NOMO-1 treated with DMSO at 0.1 percent for 48 hours (cell line): ENCODE measurements around the gene DNAJC12.
"Not testable (repeated sequence)": the region's sequence is repeated elsewhere in the genome, so short reads cannot be mapped to it uniquely, and the experiment has no call there.

ENCODE experiments used
- DNase-seq: peaks from one replicate; lab custom pipeline; 2025; ENCODE audit not compliant: unreplicated experiment; lab: John Stamatoyannopoulos, UW

The DNAJC12 gene

DNA sequence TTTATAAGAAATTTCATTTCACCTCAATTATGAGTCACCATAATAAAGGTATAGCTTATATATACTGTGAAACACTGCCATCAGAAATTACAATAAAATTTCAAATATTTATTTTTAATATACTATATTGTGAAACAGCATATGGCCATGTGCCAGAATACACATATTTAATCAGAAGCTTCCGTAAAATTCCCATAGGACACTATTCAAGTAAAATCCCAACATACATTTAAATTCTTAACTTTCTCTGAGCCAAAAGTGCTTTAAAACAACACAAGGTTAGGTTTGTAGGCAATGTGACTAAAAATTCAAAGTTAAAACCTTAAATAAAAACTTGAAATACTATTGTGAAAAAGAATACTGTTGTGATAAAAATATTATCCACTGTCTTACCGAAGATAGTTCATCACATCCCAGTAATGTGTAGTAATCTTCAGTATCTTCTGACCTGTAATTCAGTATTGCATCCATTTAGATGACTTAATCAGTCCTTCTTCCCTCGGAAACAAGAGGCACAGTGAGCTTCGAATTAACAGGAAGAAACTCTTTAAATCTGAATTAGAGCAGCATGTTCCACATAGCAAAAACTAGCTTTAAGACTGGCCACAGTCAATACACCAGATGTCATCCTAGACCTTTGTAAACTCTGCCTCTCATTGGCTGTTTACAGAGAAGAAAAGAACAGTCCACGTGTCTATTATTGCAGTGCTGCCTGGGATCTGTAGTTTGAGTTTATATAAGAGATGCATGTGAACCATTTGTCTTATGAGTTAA lies at the start of gene DNAJC12:
Gene DNAJC12 (minus strand): TSS at position 648 of the 774 bp plus-strand sequence. CDS start 177 bp downstream, at position 471.
- DNase-seq = peak; percentile 63

DNA sequence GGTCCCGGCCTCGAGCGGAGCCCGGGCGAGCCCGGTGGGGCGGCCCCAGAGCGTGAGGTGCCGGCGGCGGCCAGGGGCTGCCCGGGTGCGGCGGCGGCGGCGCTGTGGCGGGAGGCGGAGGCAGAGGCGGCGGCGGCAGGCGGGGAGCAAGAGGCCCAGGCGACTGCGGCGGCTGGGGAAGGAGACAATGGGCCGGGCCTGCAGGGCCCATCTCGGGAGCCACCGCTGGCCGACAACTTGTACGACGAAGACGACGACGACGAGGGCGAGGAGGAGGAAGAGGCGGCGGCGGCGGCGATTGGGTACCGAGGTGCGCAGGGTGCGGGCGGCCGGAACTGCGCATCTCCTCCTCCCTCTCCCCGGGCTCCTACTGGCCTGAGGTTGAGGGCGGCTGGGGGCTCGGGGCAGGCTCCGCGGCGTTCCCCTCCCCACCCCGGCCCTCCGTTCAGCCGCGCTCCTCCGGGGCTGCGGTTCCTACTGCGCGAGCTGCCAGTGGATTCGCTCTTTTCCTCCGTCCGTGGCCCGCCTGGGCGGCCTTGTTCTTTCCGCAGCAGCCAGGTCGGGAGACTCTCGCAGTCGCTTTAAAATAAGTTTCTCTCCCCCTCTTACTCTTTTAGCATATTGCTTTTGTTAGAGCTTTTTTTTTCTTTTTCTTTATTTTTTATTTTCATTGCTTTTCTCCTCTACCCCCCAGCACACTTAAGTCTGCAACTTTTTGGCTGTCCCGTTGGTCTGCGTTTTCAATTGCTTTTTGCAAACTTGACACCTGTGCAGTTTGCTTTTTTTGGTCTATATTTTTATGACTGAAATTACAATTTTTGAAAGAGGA lies 47.1 kb upstream of the DNAJC12 start:
- peak; percentile 71 for DNase-seq

DNA sequence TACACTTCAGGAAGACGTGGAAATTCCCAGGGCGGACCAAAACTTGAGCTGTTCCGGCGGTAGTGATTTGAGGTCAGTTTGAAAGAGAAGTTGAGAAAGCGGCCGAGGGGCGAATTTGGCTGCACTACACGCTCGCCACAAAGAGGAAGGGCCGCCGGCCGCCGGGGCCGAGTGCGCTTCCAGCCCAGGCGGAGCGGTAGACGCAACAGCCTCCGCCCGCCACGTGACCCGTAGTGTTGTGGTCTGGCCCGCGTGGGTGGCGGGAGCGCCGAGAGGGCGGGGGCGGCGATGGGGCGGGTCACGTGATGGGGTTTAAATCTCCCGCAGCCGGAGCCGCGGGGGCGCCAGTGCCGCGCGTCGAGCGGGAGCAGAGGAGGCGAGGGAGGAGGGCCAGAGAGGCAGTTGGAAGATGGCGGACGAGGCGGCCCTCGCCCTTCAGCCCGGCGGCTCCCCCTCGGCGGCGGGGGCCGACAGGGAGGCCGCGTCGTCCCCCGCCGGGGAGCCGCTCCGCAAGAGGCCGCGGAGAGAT lies 46.4 kb upstream of the DNAJC12 start, which contains the start of gene SIRT1:
Gene SIRT1 (plus strand): TSS at position 344 of the 529 bp plus-strand sequence. CDS start 66 bp downstream, at position 410.
- DNase-seq = peak; percentile 93

DNA sequence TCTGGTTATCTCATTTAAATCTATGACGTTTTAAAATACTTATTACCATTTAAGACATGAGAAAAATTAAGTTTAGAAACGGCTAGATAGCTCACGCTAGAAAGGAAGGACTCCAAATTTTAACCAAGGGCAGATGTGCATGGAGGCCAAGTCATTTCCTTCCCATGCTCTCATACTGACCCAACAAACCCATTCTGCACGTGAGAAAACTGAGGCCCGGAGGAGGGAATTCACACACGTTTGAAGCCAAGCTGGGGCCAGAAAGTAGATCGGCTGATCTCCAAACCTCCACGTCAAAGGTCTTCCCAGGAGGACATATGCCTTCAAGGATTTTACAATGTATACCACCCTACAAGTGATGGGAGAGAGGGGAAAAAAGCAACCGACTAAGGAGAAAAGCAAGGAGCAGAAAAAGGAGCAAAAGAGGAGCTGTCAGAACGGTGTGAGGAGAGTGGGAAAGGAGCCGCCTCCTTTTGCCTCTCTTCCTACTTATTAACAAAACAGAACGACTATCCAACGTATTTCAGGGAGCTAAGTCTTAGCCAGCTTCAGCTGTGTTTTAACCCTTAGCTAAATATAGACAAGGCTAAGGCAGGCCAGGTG lies 45.8 kb upstream of the DNAJC12 start:
- no peak for DNase-seq

DNA sequence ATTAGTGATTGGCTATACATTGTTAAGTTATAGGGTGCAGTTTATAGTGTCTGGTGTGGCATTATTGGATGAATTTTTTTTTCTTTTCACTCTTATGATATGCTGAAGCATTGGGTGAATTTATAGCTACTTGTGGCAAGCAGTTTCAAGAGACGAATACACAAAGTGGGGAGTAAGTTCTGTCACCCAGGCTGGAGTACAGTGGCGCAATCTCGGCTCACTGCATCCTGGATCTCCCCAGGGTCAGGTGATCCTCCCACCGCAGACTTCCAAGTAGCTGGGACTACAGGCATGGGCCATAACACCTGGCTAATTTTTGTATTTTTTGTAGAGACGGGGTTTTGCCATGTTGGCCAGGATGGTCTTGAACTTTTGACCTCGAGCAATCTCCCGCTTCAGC lies 40.1 kb upstream of the DNAJC12 start:
- DNase-seq = no peak

DNA sequence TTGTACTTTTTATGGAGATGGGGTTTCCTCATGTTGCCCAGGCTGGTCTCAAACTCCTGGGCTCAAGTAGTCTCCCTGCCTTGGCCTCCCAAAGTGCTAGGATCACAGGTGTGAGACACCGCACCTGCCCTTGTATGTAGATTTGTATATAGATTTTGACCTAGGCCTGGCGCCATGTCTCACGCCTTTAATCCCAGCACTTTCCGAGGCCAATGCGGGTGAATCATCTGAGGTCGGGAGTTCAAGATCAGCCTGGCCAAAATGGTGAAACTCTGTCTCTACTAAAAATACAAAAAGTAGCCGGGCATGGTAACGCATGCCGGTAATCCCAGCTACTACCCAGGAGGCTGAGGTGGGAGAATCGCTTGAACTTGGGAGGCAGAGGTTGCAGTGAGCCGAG lies 39.4 kb upstream of the DNAJC12 start:
- not testable (repeated sequence) for DNase-seq

DNA sequence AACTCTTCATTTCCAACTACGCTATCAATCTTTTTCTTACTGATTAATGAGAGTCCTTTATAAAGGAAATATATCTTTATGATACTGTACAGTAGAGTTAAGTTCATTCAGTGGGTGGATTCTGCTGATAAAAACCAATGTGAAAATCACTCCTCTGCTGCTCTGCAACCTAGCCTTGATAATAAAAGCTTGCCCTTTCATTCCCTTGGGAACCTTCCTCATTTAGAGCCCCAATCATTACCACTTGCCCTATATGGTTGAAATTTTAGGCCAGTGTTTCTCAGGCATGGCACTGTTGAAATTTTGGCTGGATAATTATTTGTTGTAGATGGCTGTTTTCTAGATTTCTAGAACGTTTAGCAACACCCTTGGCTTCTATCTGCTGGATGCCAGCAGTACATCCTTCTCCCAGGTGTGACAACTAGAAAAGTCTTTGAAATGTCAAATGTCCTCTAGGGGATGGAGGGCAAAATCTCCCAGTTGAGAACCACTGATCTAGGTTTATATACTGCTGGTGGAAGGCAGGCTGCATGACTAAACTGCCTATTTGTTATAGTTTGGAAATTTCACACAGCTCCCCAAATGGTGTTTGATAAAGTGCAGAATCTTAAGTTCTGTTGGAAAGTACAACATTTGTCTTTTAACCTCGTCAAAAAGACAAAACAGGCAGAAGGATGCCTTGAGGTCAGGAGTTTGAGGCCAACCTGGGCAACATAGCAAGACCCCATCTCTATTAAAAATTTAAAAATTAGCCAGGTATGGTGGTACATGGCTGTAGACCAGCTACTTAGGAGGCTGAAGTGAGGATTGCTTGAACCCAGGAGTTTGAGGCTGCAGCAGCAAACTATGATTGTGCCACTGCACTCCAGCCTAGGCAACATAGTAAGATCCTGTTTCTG lies 37.6 kb upstream of the DNAJC12 start:
- DNase-seq = no peak

DNA sequence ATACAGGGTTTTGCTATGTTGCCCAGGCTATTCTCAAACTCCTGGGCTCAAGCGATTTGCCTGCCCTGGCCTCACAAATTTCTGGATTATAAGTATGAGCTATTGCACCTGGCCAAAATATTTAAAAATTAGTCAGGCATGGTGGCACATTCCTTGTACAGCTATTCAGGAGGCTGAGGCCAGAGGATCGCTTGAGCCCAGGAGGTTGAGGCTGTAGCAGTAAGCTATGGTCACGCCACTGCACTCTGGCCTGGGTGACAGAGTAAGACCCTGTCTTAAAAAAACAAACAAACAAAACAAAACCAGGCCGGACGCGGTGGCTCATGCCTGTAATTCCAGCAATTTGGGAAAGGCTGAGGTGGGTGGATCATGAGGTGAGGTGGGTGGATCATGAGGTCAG lies 32.0 kb upstream of the DNAJC12 start:
- DNase-seq = no peak

DNA sequence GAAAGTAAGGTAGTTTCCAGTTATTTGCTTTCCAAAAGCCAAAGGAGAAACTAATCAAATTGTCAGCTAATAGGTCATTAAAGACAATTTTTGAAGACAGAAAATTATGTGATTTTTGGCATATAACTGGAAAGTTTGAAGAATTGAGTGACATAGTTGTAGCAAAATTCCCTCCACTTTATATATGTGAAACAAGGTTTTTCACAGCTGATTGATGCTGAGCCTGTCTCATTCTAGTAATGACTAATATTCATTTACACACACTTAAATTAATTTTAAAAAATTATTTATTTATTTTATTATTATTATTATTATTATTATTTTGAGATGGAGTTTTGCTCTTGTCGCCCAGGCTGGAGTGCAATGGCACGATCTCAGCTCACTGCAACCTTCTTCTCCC lies 30.1 kb upstream of the DNAJC12 start:
- no peak for DNase-seq

DNA sequence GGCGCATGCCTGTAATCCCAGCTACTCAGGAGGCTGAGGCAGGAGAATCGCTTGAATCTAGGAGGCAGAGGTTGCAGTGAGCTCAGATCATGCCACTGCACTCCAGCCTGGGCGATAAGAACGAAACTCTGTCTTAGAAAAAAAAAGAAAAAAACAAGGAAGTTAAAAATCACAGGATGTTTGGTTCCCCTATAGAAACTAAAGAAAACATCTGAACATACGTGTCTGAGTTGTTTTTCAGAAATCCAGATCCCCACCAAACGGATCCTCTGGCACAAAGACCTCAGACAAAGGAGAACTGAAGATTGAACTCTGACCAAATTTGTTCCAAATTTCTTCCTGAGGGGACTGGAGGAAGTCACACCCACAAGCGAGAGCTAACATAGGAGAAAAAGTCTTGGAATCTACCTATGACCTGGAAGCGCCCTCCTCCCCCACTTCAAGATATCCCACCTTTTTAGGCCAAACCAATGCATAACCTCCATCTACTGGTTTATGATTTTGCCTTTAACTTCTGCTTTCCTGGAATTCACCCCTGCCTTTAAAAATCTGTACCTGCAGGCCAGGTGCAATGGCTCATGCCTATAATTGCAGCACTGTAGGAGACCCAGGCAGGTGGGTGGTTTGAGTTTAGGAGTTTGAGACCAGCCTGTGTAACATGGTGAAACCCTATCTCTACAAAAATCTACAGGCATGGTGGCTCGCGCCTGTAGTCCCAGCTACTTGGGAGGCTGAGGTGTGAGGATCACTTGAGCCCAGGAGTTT lies 26.8 kb upstream of the DNAJC12 start:
- DNase-seq = peak; percentile 67

DNA sequence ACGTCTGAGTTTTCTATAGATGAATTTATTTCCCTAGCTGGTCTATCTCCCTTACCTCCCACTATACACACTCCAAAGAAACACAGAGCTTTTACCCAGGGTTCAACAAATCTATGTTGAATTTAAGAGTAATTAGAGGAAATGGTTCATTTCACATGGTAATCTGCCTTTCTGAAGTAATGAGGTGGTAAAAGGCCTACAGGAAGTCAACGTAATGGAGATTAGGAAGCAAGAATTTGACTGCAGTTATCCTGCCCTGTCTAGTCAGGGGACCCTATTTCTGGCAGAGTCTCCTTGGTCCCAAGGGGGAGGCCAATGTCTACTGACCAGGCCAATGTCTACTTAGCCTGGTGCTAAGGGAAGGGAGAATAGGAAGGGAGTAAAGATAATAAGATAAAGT lies 25.1 kb upstream of the DNAJC12 start:
- no peak for DNase-seq

DNA sequence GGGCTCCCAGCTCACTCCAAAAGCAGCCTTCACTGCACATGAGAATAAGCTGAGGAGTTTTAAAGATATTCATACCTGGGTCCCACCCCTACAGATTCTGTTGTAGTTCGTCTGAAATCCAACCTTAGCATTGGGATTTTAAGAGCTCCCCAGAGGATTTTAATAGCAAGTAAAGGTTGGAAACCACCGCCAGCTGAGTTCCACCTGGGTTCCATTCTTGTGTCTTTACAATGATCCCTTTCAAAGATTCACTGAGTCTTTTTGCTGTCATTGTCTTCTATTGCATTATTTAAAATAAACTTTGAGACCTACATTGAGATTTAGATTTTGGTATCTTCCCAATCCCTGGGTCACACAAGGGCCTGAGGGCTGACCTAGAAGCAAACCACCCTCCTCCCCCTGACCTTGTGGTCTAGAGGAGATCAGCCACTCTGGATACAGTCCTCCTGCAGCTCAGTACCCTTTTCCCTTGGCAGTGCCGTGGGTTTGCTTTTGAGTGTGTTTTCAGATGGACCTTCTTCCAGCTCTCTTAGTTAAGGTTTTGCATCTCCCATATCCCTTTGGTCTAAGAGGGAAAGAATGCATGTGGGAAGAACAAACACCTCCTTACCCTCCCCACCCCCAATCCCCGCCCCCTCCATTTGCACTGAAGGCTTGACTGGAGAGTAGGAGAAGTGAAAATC lies 23.9 kb upstream of the DNAJC12 start:
- DNase-seq = no peak

DNA sequence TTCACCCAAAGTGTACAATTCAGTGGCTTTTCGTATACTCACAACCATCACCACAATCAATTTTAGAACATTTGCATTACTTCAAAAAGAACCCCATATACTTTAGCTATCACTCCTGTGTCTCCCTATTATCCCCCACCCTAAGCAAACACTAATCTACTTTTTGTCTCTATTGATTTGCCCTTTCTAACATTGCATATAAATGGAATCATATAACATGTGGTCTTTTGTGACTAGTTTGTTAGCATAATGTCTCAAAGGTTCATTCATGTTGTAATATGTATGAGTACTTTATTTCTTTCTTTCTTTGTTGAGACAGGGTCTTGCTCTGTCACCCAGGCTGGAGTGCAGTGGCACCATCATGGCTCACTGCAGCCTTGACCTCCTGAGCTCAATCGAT lies 21.0 kb upstream of the DNAJC12 start:
- DNase-seq = no peak

DNA sequence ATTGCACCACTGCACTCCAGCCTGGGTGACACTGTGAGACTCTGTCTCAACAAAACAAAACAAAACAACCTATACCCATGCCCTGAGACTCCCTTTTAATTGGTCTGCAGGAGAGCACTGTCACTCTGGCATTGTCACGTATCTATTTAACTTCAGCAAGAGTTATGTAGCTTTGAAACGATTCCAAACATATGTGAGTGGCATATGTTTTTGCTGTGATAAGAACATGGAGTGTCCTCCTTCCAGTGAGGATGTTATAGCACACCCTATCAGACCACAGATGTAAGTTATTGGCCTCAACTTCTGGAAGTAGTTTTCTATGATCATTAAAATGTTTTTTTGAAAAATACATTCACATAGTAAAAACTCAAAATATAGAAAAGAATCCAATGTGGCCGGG lies 15.5 kb upstream of the DNAJC12 start:
- DNase-seq = no peak

DNA sequence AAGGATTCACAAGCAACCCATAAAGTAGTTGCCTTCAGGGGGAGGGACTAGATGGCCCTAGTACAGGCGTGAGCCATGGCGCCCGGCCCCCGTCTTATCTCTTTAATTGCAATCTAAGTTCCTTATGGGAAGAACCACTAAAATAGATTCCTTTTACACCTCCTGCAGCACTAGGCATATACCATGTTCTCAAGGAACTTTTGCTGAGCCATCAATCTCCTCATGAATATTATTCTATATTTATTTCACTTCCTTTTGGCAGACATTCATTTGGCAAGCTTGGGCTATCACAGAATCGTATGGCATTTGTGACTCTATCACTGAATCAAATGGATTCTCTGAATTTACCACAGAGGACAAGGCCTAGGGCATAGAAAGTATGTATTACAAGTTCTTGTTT lies 14.8 kb upstream of the DNAJC12 start:
- DNase-seq = no peak

DNA sequence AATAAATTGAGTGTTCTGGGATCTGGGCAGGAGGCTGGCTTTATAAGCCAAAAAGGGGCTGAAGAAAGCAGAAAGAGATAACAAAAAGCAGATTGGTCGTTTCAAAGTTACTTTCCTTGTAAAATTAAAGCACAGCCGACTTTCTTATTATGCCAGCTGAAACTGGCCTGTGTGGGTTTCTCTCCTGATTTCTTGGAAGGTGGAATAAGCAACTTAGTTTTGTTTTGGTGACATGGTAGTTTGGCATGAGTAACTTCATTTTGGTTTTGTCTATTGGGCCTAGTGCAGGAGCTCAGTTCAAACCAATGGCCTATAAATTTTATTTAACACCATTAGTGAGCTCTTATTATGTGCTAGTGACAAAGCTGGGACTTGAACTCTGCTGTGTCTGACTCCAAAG lies 13.2 kb upstream of the DNAJC12 start:
- DNase-seq = no peak

DNA sequence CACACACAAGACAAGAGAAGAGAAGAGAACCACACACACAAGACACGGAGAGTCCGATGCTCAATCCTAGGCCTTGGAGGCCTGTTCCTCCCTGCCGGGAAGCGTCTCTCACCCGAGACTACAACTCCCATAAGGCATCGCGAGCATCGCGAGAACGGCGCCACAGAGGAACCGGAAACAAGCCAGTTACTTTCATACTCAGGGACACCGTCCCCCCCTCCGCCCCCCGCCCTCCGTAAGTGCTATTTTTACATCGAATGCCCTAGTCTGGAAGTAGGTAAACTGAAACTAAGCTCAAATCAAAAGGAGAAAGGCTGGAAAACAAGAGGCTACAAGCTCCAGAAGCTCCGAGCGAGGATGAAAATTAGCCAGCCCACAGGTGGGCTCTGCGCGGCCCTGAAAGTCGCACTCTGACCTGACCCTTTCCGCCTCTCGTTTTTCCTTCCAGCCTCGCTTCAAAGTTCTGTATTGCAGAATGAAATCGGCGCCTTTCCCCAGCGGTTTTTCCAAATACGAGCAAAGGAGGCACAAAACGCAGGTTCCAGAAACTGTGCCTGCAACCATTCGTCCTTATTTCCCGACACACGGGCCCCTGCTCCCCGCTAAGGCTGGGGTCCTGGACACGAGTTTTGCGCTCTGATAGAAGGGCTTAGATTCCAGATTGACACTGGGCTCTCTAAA lies 11.5 kb upstream of the DNAJC12 start:
- peak; percentile 91 for DNase-seq

DNA sequence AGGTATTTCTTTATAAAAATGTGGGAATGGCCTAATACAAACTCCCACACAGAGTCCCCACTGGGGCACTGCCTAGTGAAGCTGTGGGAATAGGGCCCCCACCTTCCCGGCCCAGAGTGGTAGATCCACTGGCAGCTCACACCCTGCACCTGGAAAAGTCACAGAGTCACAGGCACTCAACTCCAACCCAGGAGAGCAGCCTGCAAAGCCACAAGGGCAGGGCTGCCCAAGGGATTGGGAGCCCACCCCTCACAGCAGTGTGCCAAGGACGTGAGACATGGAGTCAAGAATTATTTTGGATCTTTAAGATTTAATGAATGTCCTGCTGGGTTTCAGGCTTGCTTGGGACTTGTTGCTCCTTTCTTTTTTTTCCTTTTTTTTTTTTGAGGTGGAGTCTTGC lies 5.3 kb upstream of the DNAJC12 start:
- no peak for DNase-seq

DNA sequence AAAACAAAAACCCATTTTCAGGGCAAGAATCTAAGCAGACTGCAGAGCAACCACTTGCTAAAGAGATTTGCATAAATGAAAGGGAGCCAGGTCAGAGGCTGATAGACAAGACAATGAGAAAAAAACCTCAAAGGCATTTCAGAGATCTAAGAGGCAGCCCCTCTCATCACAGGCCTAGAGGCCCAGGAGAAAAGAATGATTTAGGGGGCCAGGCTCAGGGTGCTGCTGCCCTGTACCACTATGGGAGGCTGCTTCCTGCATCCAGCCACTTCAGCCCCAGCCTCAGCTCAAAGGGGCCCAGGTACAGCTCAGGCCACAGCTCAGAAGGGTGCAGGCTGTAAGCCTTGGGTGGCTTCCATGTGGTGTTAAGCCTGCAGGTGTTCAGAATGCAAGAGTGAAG lies 3.7 kb upstream of the DNAJC12 start:
- DNase-seq = no peak
